Activated CD8-positive, alpha-beta T cell treated with anti-CD3 and anti-CD28 coated beads, Interleukin-2, amount 10 ng/mL, durations not matched to agents 7 days and 5 days (primary cell): ENCODE data around the gene CCDC197. TPM values are rescaled to one million over a fixed set of nuclear protein-coding genes. Genes with fewer than 3 reads are reported as not detected.

Source experiments
- ATAC-seq: fragments of 150-1000 bp; cut with Tn5 transposase; one replicate; pipeline ENCODE4 v1.10.0; 2021; ENCODE audit warnings: moderate library complexity
- CTCF ChIA-PET: fragments of 350-600 bp; sonication (Branson Sonifier 250); formaldehyde crosslinking; loops from one replicate; lab custom pipeline; 2021; ENCODE audit warnings: antibody characterized with exemption; lab: Charles Lee
- POLR2A ChIA-PET: fragments of 350-600 bp; sonication (Branson Sonifier 250); formaldehyde crosslinking; loops from one replicate; lab custom pipeline; 2021; ENCODE audit warnings: antibody characterized with exemption; lab: Charles Lee
- DNase-seq: peaks from one replicate; pipeline ENCODE4 v3.0.0-alpha.2; 2020
- H3K27ac Mint-ChIP-seq: one replicate; pipeline ENCODE4 v1.8.0; 2021; ENCODE audit warnings: mild to moderate bottlenecking, mixed read lengths
- H3K27me3 Mint-ChIP-seq: one replicate; pipeline ENCODE4 v1.8.0; 2021; ENCODE audit warnings: low read depth, mixed read lengths
- H3K36me3 Mint-ChIP-seq: one replicate; pipeline ENCODE4 v1.8.0; 2021; ENCODE audit warnings: low read depth, mixed read lengths
- H3K4me1 Mint-ChIP-seq: one replicate; pipeline ENCODE4 v1.8.0; 2021; ENCODE audit warnings: low read depth, mixed read lengths
- H3K4me3 Mint-ChIP-seq: one replicate; pipeline ENCODE4 v1.8.0; 2021; ENCODE audit warnings: mild to moderate bottlenecking, mixed read lengths
- H3K9me3 Mint-ChIP-seq: one replicate; pipeline ENCODE4 v1.8.0; 2022; ENCODE audit warnings: mixed read lengths; ENCODE audit not compliant: insufficient read depth
- total RNA-seq, 2 experiments: library from RNA; stranded (reverse); gene quantifications; one replicate each; pipeline ENCODE4 v1.2.3, GENCODE V29; 2021

The CCDC197 gene
- total RNA-seq, 2 experiments from 2014 or later = not detected

- Mint-ChIP-seq H3K27ac (peak overlapping the region; percentile 82), H3K4me1 (peaks cover 77% of the 10 kb centered on the region), H3K36me3 (peaks cover 40% of the 10 kb centered on the region), H3K9me3 (peaks cover 16% of the 10 kb centered on the region), H3K4me3 (peak overlapping the region; percentile 36), H3K27me3 (no peaks in the 10 kb centered on the region)
- ChIA-PET POLR2A (interaction anchor here (0.9 to 11.5 kb wide), 7 partner anchors 18 to 77 kb away, joined by 3 to 303 read pairs (median 4); partner anchors contain the start of gene CCDC197), CTCF (interaction anchor here (0.7 to 13.0 kb wide), 16 partner anchors 10 to 159 kb away, joined by 3 to 366 read pairs (median 4); partner anchors contain the start of gene CCDC197)
- peak; percentile 89 for DNase-seq
- peak; percentile 91 for ATAC-seq
These were observed 19.1 kb upstream of the CCDC197 start for GRCh38 chr14:93977790-93978581.

GRCh38 chr14:93978735-93979134, 18.4 kb upstream of the CCDC197 start:
- ATAC-seq = peak; percentile 38
- CTCF ChIA-PET = interaction anchor here (0.7 to 13.0 kb wide), 16 partner anchors 10 to 158 kb away, joined by 3 to 366 read pairs (median 4); partner anchors contain the start of gene CCDC197
- Mint-ChIP-seq H3K36me3 (peaks cover 40% of the 10 kb centered on the region), H3K9me3 (peaks cover 16% of the 10 kb centered on the region), H3K27me3 (no peaks in the 10 kb centered on the region), H3K4me3 (peak overlapping the region; percentile 36), H3K4me1 (peaks cover 69% of the 10 kb centered on the region), H3K27ac (peak overlapping the region; percentile 82)
- POLR2A ChIA-PET = interaction anchor here (0.9 to 11.5 kb wide), 6 partner anchors 17 to 76 kb away, joined by 3 to 303 read pairs (median 4); partner anchors contain the start of gene CCDC197
- no peak for DNase-seq

- Mint-ChIP-seq H3K36me3 (peaks cover 35% of the 10 kb centered on the region), H3K27ac (peak overlapping the region; percentile 1), H3K9me3 (peaks cover 16% of the 10 kb centered on the region), H3K4me3 (no peak overlapping the region), H3K27me3 (no peaks in the 10 kb centered on the region), H3K4me1 (peaks cover 53% of the 10 kb centered on the region)
- CTCF ChIA-PET = interaction anchor here (1.5 to 5.6 kb wide), 4 partner anchors 9 to 41 kb away, joined by 6 to 40 read pairs (median 24); no protein-coding TSS in a partner anchor
- ATAC-seq = no peak
- POLR2A ChIA-PET = interaction anchor here (2.0 kb wide), 1 partner anchor 9 kb away, joined by 8 read pairs; no protein-coding TSS in a partner anchor
- DNase-seq = no peak
These were observed 16.5 kb upstream of the CCDC197 start for GRCh38 chr14:93980456-93981201.

GRCh38 chr14:93981316-93982229, 15.5 kb upstream of the CCDC197 start:
- ChIA-PET CTCF (interaction anchor here (0.7 to 5.6 kb wide), 6 partner anchors 8 to 42 kb away, joined by 3 to 40 read pairs (median 4); no protein-coding TSS in a partner anchor), POLR2A (interaction anchor here (0.7 to 2.0 kb wide), 5 partner anchors 10 to 23 kb away, joined by 3 to 10 read pairs (median 4); no protein-coding TSS in a partner anchor)
- no peaks in the 10 kb centered on the region for H3K27me3 Mint-ChIP-seq
- peaks cover 43% of the 10 kb centered on the region for H3K4me1 Mint-ChIP-seq
- H3K36me3 Mint-ChIP-seq = peaks cover 29% of the 10 kb centered on the region
- no peak overlapping the region for H3K4me3 Mint-ChIP-seq
- DNase-seq (no peak), ATAC-seq (no peak)
- peaks cover 15% of the 10 kb centered on the region for H3K9me3 Mint-ChIP-seq
- no peak overlapping the region for H3K27ac Mint-ChIP-seq

- no peaks in the 10 kb centered on the region for H3K27me3 Mint-ChIP-seq
- no peak overlapping the region for H3K27ac Mint-ChIP-seq
- ATAC-seq (no peak), DNase-seq (no peak)
- peaks cover 21% of the 10 kb centered on the region for H3K36me3 Mint-ChIP-seq
- CTCF ChIA-PET = interaction anchor here (0.7 to 5.6 kb wide), 7 partner anchors 9 to 43 kb away, joined by 3 to 40 read pairs (median 6); no protein-coding TSS in a partner anchor
- no peak overlapping the region for H3K4me3 Mint-ChIP-seq
- H3K4me1 Mint-ChIP-seq = peaks cover 35% of the 10 kb centered on the region
- H3K9me3 Mint-ChIP-seq = peaks cover 7% of the 10 kb centered on the region
- POLR2A ChIA-PET = interaction anchor here (0.7 to 2.0 kb wide), 8 partner anchors 9 to 43 kb away, joined by 3 to 10 read pairs (median 4); no protein-coding TSS in a partner anchor
These were observed 14.7 kb upstream of the CCDC197 start for GRCh38 chr14:93982230-93983007.

- H3K36me3 Mint-ChIP-seq = peaks cover 9% of the 10 kb centered on the region
- ATAC-seq (no peak), DNase-seq (no peak)
- no peaks in the 10 kb centered on the region for H3K27me3 Mint-ChIP-seq
- H3K27ac Mint-ChIP-seq = no peak overlapping the region
- no peak overlapping the region for H3K4me3 Mint-ChIP-seq
- POLR2A ChIA-PET = interaction anchor here (1.1 to 1.4 kb wide), 3 partner anchors 14 to 24 kb away, joined by 4 to 5 read pairs (median 5); no protein-coding TSS in a partner anchor
- H3K4me1 Mint-ChIP-seq = peaks cover 18% of the 10 kb centered on the region
- CTCF ChIA-PET = interaction anchor here (1.0 to 5.6 kb wide), 5 partner anchors 12 to 44 kb away, joined by 3 to 40 read pairs (median 22); partner anchors contain the start of gene CCDC197
- H3K9me3 Mint-ChIP-seq = no peaks in the 10 kb centered on the region
These were observed 13.0 kb upstream of the CCDC197 start for GRCh38 chr14:93984070-93984469.

GRCh38 chr14:93984987-93985410, 12.1 kb upstream of the CCDC197 start:
- no peak overlapping the region for H3K4me3 Mint-ChIP-seq
- DNase-seq = no peak
- POLR2A ChIA-PET = interaction anchor here (1.4 kb wide), 1 partner anchor 25 kb away, joined by 4 read pairs; no protein-coding TSS in a partner anchor
- no peak overlapping the region for H3K27ac Mint-ChIP-seq
- no peak for ATAC-seq
- CTCF ChIA-PET = interaction anchor here (0.7 to 5.6 kb wide), 7 partner anchors 10 to 151 kb away, joined by 3 to 40 read pairs (median 4); no protein-coding TSS in a partner anchor
- H3K4me1 Mint-ChIP-seq = peaks cover 13% of the 10 kb centered on the region
- no peaks in the 10 kb centered on the region for H3K9me3 Mint-ChIP-seq
- H3K27me3 Mint-ChIP-seq = no peaks in the 10 kb centered on the region
- H3K36me3 Mint-ChIP-seq = peaks cover 5% of the 10 kb centered on the region

- ATAC-seq (no peak), DNase-seq (no peak)
- H3K4me3 Mint-ChIP-seq = no peak overlapping the region
- no peak overlapping the region for H3K27ac Mint-ChIP-seq
- H3K4me1 Mint-ChIP-seq = peaks cover 2% of the 10 kb centered on the region
- H3K9me3 Mint-ChIP-seq = no peaks in the 10 kb centered on the region
- ChIA-PET CTCF (interaction anchor here (0.9 to 1.4 kb wide), 2 partner anchors 14 to 47 kb away, joined by 3 to 4 read pairs; no protein-coding TSS in a partner anchor), POLR2A (no interaction called here)
- H3K36me3 Mint-ChIP-seq = no peaks in the 10 kb centered on the region
- no peaks in the 10 kb centered on the region for H3K27me3 Mint-ChIP-seq
These were observed 10.1 kb upstream of the CCDC197 start for GRCh38 chr14:93986955-93987354.

GRCh38 chr14:93987376-93987775, 9.7 kb upstream of the CCDC197 start:
- ChIA-PET POLR2A (no interaction called here), CTCF (interaction anchor here (1.4 kb wide), 1 partner anchor 47 kb away, joined by 4 read pairs; no protein-coding TSS in a partner anchor)
- DNase-seq (no peak), ATAC-seq (no peak)
- Mint-ChIP-seq H3K9me3 (no peaks in the 10 kb centered on the region), H3K36me3 (no peaks in the 10 kb centered on the region), H3K4me1 (peaks cover 2% of the 10 kb centered on the region), H3K4me3 (no peak overlapping the region), H3K27ac (no peak overlapping the region), H3K27me3 (no peaks in the 10 kb centered on the region)
